DLD1 (cell line): ENCODE results near the gene CAPRIN2.

Source experiments
- in situ Hi-C: cut with HindIII; loops from 2 replicates; pipeline ENCODE4 v1.10.0; 2017; ENCODE audit warnings: low sequenced_read_pairs

The CAPRIN2 gene

DNA sequence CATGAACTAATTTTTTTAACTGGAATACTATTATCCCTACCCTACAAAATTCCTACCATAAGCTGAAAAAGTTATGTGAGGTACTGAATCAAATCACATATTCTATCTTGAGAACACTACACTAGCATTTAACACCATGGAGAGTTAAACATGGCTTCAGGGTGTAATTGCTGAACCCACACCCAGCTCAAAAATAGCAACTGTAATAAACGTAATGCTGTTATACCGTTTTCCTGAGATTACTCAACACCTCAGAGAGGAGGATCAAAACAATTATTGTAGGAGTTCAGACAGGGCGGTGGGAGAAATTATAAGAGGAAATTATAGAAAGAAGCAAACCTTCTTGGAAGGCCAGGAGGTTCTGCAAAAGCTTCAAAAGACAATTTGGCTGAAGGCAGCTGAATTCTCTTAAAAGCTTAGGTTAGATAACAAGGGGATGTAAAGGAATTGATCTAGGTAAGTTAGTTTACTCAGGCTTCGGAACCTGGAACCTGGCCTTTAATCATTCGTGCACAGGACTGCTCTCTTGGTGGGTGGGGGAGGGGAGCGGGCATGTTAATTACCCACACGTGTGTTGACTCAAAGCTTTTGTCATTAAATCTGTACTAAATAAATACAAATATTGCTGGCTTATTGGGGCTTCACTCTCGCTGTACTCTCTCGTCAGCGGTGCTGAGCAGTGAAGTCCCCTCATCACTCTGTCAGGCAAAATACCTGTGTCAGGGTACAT is 47.0 kb downstream of the CAPRIN2 start:
- in situ Hi-C loops = no loop called here

DNA sequence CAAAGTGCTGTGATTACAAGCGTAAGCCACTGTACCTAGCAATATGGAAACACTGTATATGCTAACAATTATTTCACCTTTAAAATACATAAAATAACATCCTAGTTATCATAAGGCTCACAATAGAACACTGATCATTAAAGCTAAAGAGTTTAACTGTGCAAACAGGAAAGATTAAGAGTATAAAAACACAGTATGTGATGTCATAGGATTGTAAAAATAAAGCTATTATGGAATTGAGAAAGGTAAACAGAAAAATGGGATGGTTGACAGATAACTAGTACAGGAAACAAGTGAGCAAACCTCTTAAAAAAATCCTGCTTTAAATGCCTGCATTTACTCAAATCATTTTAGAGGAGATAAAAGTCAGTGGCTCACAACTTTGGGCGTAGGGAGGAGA is 48.3 kb downstream of the CAPRIN2 start:
- in situ Hi-C loops = no loop called here

DNA sequence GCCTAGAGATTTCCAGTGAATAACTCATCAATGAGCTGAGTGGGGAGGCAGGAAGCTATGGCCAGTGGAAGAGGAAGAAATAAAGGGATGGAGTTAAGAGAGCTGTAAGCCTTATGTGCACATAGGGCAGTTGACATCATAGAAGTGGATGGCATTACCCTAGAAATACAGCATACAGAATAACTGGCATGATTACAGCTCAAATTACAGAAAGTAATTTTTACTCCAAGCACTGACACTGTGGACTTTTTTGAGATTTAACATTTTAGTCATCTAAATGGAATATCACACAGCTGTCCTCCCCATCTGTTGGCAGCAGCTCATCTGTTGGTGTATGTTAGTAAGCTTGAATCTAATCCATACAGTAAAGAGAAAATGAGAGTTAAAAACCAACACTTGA is 53.7 kb downstream of the CAPRIN2 start:
- in situ Hi-C loops = no loop called here

DNA sequence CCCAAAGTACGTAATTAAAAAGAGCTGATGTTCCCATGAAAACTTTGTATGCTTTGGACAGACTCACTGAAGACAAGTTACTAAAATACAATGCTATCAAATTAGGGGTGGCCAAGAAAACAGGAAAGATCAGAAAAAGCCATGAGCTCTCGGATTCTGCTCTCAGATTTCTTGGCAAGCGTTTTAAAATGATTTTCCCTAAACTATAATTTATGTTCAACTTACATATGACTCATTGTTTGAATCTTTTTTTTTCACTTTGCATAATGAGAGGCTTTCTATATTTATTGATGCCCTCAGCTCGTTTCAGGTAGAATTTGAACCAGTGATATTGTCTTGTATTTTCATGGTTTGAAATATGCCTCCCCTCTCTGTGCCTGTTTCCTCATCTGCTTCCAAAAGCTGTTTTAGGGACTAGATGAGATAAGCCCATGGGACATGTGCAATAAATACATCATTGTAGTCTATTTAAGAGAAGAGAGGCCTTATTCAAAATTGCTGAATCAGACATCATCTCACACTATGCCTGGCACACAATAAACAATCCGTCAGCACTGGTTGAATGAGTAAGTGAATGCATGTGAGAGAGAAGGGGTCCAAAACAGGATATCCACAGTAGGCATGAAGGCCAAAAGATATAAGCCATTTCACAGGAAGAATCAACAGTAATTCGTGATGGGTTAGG is 54.4 kb downstream of the CAPRIN2 start:
- in situ Hi-C loops = no loop called here

DNA sequence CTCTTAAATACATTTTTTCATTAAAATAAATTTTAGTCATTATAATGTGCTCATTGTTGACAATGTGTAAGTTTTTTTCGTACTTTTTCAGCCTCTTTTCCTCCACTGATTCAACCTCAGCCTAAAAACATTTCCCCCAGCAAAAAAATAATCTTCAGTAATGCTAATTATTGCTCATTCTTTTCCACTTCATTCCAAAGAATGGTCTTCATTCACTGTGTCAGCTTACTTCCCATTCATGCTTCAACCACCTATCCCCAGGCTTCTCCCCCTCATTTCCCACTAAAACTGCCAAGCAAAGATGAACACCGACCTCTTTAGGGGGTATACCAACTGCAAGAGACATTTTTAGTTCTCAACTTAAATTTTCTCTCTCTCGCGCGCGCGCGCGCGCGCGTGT is 56.4 kb downstream of the CAPRIN2 start:
- in situ Hi-C loops = no loop called here

DNA sequence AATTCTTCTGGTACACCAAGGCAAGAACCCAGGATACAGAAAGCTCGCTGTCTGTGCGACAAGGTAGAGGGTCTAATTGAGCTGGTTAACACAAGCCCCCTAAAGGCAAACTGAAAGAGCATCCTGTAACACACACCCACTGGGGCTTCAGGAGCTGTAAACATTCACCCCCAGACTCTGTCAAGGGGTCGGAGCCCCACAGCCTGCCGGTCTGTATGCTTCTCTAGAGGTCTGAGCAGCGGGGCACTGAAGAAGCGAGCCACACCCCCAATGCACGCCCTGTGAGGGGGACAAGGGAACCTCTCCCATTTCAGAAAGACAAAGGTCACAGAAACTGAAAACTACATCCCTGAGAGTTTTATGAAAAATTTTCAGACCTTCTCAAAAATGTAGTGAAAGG is 57.8 kb downstream of the CAPRIN2 start:
- in situ Hi-C loops = no loop called here

DNA sequence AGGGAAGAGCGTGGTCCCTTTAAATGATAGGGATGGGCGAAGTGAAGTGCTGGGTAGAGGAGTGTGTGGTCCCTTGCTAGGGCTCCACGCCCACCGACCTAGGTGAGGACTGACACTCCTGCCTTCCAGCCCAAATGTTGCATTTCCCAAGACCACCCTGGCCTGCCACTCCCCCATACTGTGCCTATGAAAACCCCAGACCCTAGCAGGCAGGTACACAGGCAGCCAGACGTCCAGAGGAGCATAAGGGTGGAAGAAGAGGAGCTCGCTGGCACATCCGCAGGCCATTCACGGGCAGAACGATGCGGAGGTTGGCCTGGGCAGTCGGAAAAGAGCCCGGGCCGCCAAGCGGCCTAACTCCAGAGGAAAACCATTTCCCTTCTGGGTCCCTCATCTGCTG is 58.3 kb downstream of the CAPRIN2 start:
- in situ Hi-C loops = no loop called here

DNA sequence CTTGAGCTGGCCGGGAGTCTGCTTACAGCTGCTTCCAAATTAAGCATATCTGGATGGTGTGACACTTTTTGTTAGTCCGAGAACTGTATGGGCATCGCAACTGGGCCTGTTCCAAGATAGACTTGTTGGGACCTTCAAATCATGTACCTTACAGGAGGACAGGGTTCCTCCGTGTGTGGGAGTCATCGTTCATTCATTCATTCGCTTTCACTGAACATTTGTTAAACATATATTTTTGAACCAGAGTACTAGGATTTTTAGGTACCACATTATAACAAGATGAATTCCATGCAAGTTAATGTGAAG is 58.7 kb downstream of the CAPRIN2 start:
- in situ Hi-C loops = no loop called here

DNA sequence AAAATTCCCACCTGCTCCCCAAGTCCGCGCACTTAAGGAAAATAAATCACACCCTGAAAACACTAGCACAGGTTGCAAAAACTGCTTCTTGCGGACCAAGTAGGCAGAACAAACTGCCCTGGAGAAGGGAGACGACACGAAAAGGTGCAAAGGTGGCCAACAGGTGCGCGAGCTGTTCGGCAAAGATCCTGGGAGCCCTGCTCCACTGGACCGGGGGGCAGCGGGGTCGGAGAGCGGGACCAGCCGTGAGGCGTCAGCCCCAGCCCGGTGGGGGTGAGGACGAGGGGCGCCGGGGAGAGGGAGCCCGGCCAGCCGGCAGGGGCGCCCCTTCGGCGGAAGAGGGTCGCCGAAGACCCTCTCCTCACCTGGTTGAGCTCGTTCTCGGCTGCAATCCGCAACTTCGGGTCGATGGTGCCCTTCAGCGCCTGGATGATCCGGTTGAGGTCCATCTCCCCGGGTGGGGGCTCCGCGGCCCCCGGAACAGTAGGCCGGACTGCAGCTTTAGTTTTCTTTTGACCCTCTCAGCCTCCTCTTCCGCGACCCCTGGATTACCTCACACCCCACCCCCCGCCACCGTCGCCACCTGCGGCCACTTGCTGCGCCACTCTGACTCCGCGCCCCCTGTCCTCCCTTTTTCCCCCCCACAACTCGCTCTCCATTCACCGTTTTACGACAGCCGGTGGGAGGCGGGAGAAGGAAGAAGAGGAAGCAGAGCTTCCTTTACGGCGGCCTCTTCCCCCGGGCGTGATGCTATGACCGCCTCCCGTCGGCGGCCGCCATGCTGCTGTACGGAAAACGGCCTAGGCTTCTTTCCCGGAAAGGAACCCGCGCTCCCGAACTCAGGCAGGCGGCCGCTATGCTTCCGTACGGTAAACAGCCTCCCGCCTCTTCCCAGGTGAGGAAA is 59.3 kb downstream of the CAPRIN2 start, which contains the start of gene IPO8:
Gene IPO8 (minus strand): TSS at position 671 of the 904 bp plus-strand sequence. CDS start 222 bp downstream, at position 449.
- in situ Hi-C loops = no loop called here

DNA sequence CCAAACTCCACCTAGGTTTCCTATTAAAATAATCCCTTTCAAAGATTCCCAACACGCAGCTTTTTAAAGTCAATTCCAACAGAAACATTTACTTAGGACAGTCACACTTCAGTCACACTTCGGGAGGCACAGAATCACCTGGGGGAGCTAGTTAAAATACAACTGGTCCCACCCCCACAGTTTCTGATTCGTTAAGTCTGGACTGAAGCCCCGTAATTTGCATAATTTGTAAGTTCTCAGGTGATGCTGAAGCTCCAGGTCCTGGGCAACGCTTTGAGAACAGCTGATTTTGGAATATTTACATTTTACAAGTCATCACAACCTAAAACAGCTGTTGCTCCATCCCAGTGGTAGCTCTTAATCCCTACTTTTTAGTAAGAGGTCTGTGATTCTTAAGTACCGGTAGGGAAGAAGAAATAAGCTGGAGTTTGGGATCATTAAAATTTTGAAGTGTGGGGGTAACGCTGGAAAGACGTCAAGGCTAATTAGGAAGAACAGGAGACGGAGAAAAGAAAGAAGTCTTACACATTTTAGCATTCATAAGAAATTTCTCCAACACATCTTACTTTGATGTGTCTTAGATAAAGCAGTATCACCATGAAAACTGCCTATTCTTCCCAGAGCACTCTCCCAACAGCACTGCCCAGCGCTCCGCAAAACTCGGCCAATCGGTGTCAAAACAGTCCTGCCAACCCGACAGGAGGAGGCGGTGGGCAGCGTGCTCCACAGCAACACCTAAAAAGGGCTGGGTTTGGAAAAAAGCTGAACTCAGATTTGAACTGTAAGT is 60.1 kb downstream of the CAPRIN2 start:
- in situ Hi-C loops = no loop called here

DNA sequence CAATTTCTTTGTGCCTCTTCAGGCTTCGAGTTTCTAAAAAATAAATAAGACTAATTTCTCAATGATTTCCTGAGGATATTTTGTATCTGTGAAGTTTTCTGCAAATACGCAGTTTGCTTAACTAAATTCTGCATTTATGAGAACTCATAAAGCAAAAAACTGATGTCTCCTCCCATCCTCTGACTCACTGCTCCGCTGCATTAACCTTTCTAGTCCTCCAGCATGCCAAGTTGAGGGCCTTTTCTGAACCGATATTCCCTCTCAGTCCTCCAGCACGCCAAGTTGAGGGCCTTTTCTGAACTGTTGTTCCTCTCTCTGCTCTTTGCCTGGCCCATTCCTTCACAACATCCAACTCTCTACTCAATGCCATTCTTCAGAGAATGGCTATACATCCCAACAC is 62.3 kb downstream of the CAPRIN2 start:
- in situ Hi-C loops = no loop called here

DNA sequence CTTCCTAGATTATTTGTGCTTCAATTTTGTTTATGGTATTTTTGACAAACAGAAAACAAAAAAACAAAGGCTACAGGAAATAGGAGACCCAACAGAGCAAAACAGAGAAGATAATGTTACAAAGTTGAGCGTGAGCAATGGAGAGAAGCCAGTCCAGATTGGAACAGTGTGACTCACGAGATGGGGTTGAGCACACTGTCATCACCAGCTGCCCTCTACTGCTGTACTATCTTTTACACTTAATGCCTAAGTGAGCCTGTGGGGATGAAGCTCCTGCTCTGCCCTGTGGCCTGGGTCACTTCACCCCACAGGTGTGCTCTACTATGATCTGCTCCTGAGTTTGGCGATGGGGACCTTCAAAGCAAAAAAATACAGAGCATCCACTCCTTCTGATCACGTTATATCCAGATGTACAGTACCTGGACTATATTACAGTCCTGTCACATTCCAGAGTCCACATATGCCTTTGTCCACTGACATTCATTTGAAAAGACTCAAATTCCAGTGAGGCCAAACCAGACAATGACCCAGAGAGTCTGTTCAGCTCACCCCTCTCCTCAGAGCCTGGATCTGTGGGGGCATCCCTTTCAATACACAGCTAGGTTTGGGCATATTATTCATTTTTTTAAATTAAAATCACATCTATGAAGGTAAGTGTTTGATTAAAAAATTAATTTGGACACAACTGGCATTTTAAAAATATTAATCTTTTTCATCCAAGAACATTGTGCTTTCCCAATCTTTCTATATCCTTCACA is 63.5 kb downstream of the CAPRIN2 start:
- in situ Hi-C loops = no loop called here

DNA sequence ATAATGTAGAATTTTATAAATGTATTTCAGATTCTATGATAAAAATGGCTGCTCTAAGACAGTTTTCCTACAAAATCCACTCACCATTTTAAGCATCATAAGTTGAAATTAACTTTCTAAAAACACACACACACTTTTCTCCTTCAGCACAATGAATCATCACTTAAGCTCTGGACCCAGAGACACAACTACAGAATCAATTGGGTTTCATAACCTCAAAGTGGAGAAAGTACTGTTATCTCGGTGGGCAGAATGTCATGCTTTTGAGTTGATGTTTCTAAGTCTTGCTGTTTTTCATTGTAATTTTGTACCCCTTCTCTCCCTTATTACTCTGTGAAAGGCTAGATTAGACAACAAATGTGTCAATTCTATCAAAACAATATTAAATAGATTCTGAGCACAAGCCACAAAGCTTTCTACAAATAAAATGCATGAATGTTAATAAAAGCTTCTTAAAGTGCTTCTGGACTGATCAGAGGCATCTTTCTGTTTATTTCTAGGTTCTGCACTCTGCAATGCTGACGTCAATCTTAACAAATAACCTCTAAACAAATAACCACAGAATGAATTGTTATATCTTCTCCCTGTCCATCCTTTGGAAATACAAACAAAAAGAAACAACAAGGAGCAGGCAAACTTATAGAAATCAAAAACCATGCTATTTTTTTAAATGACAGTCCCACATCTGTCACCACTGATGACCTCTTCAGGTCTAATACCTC is 67.3 kb downstream of the CAPRIN2 start:
- in situ Hi-C loops = no loop called here

DNA sequence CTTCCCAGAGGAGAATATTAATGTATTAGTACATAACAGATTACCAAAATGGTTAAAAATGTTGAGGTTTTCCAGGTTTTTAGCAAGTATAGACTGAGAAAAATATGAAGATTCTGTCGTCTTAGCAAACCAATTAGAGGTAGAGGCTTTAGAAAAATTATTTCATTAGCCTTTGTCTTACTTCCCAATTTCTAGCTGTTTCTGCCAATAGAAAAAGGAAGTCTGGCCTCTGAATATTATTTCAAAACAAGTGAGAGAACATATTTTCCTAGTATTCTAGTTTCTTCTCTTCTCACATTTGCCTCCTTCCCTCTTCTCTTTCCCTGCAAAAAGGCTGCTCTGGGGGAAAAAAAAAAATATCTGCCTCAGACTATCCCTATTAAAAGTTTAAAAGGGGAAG is 75.5 kb downstream of the CAPRIN2 start:
- in situ Hi-C loops = no loop called here

DNA sequence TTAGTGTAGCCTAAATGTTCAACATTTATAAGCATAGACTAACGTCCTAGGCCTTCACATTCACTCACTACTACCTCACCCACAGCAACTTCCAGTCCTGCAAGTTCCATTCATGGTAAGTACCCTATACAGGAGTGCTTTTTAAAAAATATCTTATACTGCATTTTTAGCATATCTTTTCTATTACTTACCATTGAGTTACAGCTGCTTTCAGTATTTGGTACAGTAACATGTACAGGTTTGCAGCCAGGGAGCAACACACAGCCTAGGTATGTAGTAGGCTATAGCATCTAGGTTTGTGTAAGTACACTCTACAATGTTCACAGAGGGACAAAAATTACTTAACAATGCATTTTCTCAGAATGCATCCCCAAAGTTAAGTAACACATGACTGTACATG is 76.5 kb downstream of the CAPRIN2 start:
- in situ Hi-C loops = no loop called here

DNA sequence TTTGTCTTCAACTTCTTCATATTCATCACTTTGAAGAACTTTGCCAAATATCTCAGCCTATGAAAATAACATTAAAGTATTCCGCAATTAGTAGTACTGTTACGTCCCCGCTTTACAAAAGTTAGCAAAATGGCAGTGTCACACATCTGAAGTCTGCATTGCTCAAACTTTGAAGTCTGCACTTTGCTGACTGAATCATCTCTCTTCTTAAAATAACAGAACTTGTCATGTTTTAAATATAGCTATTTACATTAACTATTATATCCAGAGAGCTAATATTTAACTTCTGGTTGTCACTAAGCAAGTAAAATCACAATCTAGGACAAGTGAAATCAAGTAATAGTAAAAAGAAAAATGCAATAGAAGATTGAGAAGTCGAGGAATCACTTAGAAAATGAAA is 93.5 kb downstream of the CAPRIN2 start:
- in situ Hi-C loops = no loop called here
